Measurements from ENCODE around the gene CCBE1. TPM values are rescaled to one million over a fixed set of nuclear protein-coding genes. Genes with fewer than 3 reads are reported as not detected.

CCBE1 gene
- total RNA-seq, 2 experiments from 2014 or later: not detected

DNA sequence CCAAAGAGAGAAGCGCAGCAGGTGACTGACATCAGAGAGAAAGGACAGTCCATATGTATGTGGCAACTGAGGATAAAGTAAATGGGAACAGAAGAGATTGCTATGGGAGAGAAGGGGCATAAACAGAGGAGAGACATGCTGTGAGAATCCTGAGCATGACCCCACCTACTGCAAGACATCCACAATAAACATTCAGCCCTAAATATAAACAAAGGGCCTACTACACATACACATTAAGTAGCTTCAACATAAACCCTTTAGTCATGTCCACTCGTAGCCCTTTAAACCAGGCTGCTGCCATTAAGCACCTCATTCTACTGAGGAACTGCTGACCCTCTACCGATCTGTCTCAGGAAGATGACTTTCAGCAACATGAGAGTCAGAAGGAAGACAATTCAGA lies 32.9 kb downstream of the CCBE1 start:
- Mint-ChIP-seq H3K4me3 (no peak overlapping the region), H3K27me3 (peaks cover 4% of the 10 kb centered on the region), H3K4me1 (ENCODE audit: low read depth) (no peaks in the 10 kb centered on the region), H3K36me3 (ENCODE audit: low read depth) (no peaks in the 10 kb centered on the region), H3K27ac (no peak overlapping the region), H3K9me3 (no peaks in the 10 kb centered on the region)
- TF ChIP-seq, protein P1, sequence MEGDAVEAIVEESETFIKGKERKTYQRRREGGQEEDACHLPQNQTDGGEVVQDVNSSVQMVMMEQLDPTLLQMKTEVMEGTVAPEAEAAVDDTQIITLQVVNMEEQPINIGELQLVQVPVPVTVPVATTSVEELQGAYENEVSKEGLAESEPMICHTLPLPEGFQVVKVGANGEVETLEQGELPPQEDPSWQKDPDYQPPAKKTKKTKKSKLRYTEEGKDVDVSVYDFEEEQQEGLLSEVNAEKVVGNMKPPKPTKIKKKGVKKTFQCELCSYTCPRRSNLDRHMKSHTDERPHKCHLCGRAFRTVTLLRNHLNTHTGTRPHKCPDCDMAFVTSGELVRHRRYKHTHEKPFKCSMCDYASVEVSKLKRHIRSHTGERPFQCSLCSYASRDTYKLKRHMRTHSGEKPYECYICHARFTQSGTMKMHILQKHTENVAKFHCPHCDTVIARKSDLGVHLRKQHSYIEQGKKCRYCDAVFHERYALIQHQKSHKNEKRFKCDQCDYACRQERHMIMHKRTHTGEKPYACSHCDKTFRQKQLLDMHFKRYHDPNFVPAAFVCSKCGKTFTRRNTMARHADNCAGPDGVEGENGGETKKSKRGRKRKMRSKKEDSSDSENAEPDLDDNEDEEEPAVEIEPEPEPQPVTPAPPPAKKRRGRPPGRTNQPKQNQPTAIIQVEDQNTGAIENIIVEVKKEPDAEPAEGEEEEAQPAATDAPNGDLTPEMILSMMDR (IDR thresholded peaks at IDR 0.05): no peak
- DNase-seq (no peak), ATAC-seq (no peak)
- ChIA-PET POLR2A (no interaction called here), CTCF (no interaction called here)
- intact Hi-C loops (cut with micrococcal nuclease): no loop called here

DNA sequence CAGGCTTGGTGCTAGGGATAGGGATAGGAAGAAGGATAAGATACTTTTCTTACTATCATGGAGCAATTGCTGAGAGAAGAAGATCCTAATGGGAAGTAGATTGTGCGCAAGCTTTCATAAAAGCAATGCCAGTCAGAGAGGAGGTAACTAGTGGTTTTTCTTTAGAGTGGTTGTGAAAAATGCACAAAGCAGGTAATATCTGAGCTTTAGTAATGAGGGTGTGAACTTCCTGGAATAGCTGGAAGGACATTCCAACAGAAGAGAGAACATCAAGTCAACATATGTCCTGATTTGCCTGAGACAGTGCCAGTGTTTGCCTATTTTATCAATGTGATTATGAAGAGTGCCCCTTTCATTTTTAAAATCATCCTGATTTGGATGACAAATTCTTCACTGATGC lies 34.1 kb downstream of the CCBE1 start:
- H3K9me3 Mint-ChIP-seq: no peaks in the 10 kb centered on the region
- no peaks in the 10 kb centered on the region for H3K4me1 Mint-ChIP-seq (ENCODE audit: low read depth)
- no peak overlapping the region for H3K27ac Mint-ChIP-seq
- TF ChIP-seq, protein P1 (IDR thresholded peaks at IDR 0.05): no peak
- H3K36me3 Mint-ChIP-seq (ENCODE audit: low read depth): no peaks in the 10 kb centered on the region
- ChIA-PET CTCF (no interaction called here), POLR2A (no interaction called here)
- H3K27me3 Mint-ChIP-seq: peaks cover 4% of the 10 kb centered on the region
- ATAC-seq (no peak), DNase-seq (no peak)
- intact Hi-C loops (cut with micrococcal nuclease): no loop called here
- H3K4me3 Mint-ChIP-seq: no peak overlapping the region

DNA sequence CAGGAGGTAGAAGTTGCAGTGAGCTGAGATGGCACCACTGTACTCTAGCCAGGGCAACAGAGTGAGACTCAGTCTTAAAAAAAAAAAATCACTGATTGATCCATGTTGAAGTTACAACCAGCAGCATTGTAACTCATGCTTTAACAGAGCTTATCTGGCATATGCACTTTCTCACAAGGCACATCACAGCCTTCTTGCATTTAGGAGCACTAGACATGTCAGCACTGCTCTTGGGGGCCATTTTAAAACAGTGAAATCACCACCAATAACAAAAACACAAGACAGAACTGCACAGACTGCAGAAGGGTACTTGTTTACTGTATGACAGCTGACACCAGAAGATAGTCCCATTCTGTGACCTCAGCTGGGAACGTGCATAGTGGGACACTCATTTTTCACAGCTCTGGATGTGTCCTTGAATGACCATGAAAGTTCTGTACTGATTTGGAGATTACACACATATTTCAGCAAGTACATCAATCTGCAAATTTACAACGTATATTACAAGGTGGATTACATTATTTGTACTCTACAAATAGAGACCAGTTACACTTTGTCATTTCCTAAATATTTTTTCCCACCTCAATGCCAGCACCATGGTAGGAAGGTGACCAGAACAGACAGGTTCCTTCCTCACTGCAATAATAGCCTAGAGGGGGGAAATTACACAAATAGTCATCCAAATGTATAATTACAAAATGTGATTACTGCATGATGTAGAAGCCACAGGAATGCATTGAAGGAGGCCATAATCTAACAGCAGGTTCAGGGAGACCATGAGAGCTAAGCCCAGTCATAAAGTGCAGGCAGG lies 35.1 kb downstream of the CCBE1 start:
- intact Hi-C loops (cut with micrococcal nuclease): no loop called here
- no peak for ATAC-seq
- Mint-ChIP-seq H3K4me1 (ENCODE audit: low read depth) (no peaks in the 10 kb centered on the region), H3K36me3 (ENCODE audit: low read depth) (no peaks in the 10 kb centered on the region), H3K9me3 (no peaks in the 10 kb centered on the region), H3K27me3 (peaks cover under 1% of the 10 kb centered on the region), H3K27ac (no peak overlapping the region), H3K4me3 (no peak overlapping the region)
- ChIA-PET POLR2A (no interaction called here), CTCF (interaction anchor here (1.7 kb wide), 1 partner anchor 35 kb away, joined by 6 read pairs; the partner anchor contains the start of gene CCBE1)
- TF ChIP-seq, protein P1 (IDR thresholded peaks at IDR 0.05): no peak
- DNase-seq: no peak

DNA sequence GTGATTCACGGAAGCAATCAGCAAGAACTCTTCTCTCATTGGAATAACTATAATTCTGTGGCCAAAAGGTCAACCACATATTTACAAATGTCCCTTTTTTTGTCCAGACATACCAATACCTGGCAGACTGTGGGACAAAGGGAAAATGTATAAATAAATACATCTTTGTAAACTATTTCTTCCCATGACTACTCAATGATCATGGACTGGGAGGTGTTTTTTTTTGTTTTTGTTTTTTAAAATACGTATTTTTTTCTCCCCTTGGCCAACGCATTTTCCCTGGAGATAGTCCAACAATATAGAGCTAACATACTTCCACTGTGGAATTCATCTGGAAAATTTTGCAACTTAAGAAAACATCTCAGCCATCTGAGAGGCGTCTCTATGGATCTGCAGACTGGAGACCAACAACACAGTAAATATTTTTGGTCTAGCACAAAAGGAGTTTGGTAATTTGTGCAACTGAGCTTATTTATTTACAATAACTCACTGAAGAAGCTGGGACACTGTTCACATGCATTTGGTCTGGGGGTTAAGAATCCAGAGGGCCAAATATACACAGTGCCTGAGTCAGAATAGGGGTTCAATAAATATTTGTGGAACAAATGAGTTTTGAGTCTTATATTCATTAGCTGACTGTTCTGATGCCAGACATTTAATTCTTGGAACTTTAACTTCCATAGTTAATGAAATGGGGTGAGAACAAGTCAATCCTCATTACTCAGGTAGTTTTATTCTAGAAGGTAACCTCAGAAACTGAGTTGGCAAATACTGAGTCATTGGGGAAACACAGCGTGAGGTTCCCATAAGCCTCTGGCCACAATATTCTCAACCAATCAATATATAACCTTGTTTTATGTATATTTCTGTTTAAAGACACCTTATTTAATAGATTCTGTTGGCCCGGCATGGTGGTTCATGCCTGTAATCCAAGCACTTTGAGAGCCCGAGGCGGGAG lies 36.2 kb downstream of the CCBE1 start:
- ATAC-seq: no peak
- Mint-ChIP-seq H3K36me3 (ENCODE audit: low read depth) (no peaks in the 10 kb centered on the region), H3K27me3 (peaks cover 2% of the 10 kb centered on the region), H3K27ac (no peak overlapping the region), H3K4me1 (ENCODE audit: low read depth) (no peaks in the 10 kb centered on the region), H3K4me3 (no peak overlapping the region), H3K9me3 (no peaks in the 10 kb centered on the region)
- CTCF ChIA-PET: interaction anchor here (1.7 kb wide), 1 partner anchor 36 kb away, joined by 6 read pairs; the partner anchor contains the start of gene CCBE1
- POLR2A ChIA-PET: no interaction called here
- intact Hi-C loops (cut with micrococcal nuclease): no loop called here
- no peak for DNase-seq
- TF ChIP-seq, protein P1 (IDR thresholded peaks at IDR 0.05): no peak

DNA sequence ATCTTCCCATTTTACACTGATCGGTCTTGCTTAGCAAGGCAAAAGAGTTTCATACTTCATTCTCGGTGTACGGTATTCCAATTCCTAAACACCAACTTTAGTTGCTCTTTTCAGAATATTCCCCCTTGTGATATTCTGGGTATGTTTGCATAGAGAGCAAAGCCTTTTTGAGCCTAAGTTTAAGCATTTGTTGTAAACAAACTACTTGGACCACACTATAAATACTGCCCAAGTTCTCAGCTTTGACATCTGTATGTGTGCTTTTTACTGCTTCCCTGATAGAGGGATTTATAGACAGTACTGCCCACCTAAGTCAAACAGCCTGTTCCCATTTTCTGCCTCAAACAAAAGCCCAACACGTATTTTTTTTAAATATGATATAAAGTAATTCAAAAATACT lies 36.9 kb downstream of the CCBE1 start:
- Mint-ChIP-seq H3K36me3 (ENCODE audit: low read depth) (no peaks in the 10 kb centered on the region), H3K27ac (no peak overlapping the region), H3K4me3 (no peak overlapping the region), H3K9me3 (no peaks in the 10 kb centered on the region), H3K27me3 (peaks cover 2% of the 10 kb centered on the region), H3K4me1 (ENCODE audit: low read depth) (no peaks in the 10 kb centered on the region)
- ChIA-PET POLR2A (no interaction called here), CTCF (no interaction called here)
- DNase-seq: no peak
- ATAC-seq: no peak
- intact Hi-C loops (cut with micrococcal nuclease): no loop called here
- TF ChIP-seq, protein P1 (IDR thresholded peaks at IDR 0.05): no peak

All from activated CD8-positive, alpha-beta T cell treated with anti-CD3 and anti-CD28 coated beads for 36 hours (primary cell).